ENCODE results near the gene BICD1.

GRCh38 chr12:32100888-32101287 is 5.8 kb upstream of the BICD1 start:
- TF ChIP-seq, protein P1, sequence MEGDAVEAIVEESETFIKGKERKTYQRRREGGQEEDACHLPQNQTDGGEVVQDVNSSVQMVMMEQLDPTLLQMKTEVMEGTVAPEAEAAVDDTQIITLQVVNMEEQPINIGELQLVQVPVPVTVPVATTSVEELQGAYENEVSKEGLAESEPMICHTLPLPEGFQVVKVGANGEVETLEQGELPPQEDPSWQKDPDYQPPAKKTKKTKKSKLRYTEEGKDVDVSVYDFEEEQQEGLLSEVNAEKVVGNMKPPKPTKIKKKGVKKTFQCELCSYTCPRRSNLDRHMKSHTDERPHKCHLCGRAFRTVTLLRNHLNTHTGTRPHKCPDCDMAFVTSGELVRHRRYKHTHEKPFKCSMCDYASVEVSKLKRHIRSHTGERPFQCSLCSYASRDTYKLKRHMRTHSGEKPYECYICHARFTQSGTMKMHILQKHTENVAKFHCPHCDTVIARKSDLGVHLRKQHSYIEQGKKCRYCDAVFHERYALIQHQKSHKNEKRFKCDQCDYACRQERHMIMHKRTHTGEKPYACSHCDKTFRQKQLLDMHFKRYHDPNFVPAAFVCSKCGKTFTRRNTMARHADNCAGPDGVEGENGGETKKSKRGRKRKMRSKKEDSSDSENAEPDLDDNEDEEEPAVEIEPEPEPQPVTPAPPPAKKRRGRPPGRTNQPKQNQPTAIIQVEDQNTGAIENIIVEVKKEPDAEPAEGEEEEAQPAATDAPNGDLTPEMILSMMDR (IDR thresholded peaks at IDR 0.05): no peak
- TF ChIP-seq POLR2AphosphoS5 (IDR thresholded peaks at IDR 0.05) (no peak), EP300 (IDR thresholded peaks at IDR 0.05) (no peak), POLR2A (IDR thresholded peaks at IDR 0.05) (no peak)
